Stimulated activated CD8-positive, alpha-beta memory T cell treated with anti-CD3 and anti-CD28 coated beads, Interleukin-12 subunit alpha, Interleukin-12 subunit beta, amount 100 ng/mL, for 1 hour (primary cell): Measurements from ENCODE around the gene CYBA.

ENCODE experiments used
- DNase-seq: peaks from one replicate; pipeline ENCODE4 v3.0.0-alpha.2; 2020; ENCODE audit warnings: low read depth

The CYBA gene

DNA sequence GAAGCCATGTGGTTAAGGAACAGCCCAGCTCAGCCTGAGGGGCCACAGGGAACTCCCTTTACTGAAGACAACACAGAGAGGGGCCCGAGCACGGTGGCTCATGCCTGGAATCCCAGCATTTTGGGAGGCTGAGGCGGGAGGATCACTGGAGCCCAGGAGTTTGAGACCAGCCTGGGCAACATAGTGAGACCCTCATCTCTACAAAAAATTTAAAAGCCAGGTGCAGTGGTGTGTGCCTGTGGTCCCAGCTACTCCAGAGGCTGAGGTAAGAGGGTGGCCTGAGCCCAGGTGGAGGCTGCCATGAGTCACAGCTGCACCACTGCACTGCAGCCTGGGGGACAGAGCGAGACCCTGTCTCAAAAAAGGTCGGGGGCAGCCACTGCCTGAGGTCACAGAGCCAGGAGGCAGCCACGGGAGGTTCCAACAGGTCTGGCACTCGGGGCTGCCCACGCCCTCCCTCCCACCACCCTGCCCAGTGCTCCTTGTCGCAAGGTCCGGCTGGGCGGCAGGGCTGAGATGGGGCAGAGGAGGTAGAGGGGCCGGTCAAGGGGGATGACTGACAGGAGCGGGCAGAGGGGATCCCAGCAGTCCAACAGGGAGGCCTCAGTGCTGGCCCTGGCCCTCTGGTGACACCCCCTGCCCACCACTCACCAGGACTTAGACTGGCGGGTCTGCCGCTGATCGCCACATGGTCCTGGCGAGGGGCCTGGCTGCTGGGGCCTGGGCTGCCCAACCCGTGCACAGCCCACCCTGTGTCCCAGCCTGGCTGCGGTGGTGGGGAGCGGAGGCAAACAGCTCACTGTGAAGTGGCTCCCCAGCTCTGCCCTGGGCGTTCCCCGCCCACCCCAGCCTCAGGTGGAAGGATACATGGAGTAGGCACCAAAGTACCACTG, 3.4 kb downstream of the CYBA start:
- DNase-seq, result no peak

- DNase-seq, result no peak
These were observed 4.4 kb downstream of the CYBA start for GRCh38 chr16:88646345-88647034.

- no peak for DNase-seq
These were observed 4.9 kb downstream of the CYBA start for GRCh38 chr16:88645941-88646340.

GRCh38 chr16:88645455-88645854, 5.4 kb downstream of the CYBA start:
- no peak for DNase-seq

DNA sequence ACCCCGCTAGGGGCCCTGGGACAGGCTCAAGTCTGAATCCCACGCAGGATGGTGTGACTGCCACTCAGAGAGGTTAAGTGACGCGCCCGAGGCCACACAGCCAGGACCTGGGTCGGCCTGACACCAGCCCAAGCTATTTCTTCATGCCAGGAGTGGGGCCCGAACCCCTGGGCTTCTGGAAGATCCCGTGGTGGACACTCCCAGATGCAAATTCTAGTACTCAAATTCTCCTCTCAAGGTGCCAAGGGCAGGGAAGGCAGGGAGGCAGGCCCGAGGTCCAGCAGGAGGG, 7.3 kb downstream of the CYBA start:
- no peak for DNase-seq

GRCh38 chr16:88642881-88643643, 7.8 kb downstream of the CYBA start:
- DNase-seq, result no peak

DNA sequence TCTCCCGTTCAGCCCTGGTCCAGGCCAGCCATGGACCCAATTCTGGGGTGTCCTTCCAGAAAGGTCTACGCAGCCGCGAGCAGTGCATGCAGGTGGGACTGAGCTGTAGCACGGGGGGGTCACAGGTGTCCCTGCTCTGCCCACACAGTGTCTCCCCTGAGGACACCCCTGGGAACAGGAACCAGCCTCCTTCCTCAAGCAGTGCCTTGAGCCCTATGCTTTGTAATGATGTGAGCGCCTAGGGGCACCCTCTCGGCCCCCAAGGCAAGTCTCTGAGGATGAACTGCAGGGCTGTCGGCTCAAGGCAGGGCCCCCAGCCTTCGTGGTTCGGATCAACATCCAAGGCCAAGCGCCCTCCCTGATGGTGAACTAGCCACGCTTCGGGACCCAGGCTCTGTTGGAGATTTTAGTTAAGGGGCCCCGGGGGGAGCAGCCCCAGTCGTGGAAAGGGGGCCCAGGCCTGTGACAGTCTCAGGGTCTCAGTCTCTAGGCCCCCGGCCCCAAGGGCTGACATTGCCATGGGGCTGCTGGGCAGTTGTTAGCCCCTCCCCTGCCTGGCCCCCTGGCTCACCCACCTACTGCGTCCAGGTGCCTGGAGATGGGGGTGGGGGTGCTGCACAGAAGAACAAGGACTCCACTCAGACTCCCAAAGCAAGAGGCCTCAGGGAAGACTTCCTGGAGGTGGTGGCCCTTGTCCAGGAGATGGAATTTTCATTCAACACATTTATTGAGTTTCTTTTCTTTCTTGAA, 10.2 kb downstream of the CYBA start:
- no peak for DNase-seq

DNA sequence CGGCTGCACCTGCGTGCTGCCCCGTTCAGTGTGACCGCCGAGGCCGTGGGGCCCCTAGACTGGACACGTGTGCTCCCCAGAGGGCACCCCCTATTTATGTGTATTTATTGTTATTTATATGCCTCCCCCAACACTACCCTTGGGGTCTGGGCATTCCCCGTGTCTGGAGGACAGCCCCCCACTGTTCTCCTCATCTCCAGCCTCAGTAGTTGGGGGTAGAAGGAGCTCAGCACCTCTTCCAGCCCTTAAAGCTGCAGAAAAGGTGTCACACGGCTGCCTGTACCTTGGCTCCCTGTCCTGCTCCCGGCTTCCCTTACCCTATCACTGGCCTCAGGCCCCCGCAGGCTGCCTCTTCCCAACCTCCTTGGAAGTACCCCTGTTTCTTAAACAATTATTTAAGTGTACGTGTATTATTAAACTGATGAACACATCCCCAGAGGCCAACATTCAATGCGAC, 10.8 kb downstream of the CYBA start:
- no peak for DNase-seq

- no peak for DNase-seq
These were observed 11.4 kb downstream of the CYBA start for GRCh38 chr16:88639231-88640038.

GRCh38 chr16:88638323-88639230, 12.3 kb downstream of the CYBA start, which contains the start of gene IL17C:
IL17C (plus strand) TSS chr16:88638572; CDS start chr16:88638642, 70 bp downstream.
- no peak for DNase-seq

DNA sequence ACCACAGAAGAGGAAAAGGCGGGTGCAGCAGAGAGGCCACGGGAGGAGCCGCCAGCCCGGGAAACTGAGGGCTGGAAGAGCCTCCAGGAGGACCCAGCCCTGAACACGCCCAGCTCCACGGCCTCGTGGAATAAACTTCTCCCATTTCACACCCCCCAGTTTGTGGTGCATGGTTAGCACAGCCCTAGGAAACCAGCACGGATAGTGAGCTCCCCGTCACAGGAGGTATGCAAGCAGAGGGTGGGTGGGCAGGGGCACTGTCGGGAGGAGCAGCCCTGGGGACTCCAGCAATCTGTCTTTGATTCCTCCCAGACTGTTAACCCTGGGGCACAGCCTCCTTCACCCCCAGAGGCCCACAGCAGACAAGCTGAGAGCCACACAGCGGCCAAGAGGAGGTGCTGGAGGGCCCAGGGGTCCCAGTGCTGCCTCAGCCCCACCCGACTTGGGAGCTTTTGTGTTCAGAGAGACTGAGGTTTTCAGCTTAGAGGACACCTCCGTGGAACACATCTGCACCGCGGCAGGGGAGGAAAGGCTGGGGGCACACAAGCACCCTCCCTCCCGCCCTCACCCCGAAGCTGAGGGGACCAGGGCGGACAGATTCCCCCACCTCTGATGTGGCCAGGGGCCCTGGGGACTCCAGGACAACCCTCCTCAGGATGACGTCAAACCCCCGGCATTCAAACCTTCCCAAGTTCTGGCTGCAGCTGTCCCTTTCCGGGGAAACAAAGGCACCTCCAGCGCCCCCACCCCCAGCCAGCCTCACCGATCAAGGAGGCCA, 14.2 kb downstream of the CYBA start:
- no peak for DNase-seq

- no peak for DNase-seq
These were observed 15.1 kb downstream of the CYBA start for GRCh38 chr16:88635671-88636319.

DNA sequence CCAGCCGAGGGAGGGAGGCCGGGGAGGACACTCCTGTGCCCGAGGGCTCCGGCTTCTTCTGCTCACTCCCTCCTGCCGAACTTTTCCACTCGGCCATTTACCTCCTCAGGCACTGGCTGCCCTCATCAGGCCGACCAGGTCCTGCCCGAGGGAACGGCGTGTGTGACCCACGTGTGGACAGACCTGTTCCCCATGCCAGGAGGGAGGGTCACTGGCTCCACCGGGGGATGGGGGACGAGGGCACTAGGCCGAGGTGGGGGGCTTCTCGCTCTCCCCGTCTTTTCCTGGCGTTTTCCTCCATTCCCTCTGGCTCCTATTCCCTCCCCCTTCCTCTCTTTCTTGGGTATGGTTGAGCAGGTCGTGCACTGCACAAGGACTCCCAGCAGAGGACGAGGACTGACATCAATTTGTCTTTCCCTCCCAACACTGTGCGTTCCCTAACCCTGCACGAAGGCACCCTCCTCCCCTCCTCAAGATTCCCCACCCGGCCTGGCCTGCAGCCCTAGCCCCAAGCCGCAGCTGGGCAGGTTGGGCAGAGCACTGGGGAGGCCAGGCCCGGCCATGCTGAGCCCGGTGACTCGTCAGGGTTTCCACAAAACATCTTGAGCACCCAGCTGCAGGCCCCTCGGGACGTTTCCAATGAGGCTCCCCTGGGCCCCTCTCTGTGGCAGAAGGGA, 15.7 kb downstream of the CYBA start:
- DNase-seq, result no peak

DNA sequence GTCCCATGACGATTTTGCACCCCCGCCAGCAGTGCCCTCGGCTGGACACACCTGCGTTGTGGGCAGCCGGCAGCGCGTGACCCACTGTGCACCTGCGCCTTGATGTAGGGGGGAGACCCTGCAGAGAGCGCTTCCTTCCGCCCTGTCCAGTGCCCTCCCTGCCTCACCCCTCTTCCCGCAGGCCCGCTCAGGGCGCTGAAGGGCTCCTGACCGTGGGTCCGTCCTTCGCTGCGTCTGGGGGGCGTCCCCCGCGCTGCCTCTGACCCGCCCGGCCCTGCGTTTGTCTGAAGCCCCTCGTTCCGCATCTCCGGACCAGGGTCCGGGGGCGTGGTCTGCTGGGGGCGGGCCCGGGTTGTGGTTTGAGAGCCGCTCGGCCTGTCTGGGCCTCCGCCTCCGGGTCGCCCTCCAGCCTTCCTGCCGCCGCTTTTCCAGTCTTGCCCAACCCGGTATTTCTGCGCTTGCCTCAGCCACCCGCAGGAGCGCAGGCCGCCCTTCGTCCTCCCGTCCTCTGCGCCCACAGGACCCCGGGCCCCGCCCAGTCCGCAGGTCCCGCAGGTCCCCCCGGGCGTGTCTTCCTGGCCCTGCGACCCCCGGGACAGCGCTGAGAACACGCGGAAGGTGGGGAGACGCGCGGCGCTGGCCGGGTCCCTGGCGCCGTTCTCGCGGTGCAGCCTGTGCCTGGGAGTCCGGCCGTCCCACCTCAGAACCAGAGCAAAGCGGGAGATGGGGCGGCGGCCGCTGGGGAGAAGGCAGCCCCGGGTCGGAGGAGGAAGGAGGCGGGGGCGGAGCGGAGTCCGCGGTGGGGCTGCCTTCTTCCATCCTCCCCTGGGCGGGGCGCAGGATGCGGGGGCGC, 16.5 kb downstream of the CYBA start:
- DNase-seq, result peak; percentile 39

DNA sequence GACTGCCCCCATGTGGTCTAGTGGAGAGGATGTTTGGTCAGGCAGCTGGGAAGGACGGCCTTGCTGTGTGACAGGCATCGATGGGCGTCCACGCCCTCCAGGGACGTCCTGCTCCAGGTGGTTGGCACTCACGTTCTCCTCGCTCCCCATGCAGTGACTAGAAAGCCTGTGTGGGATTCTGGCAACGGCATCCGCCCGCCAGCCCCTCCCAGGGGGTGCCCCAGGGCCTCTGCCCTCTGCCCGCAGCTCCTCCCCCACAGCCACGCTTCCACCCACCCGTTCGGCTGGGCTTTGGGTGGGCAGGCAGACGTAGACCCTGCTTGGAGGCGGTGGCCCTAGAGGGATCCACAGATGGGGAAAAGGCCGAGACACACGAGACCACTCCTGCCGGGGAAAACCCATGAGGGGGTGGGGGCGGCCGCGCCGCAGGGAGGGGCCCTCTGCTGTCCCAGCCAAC, 17.1 kb downstream of the CYBA start:
- no peak for DNase-seq

- DNase-seq, result no peak
These were observed 18.3 kb downstream of the CYBA start for GRCh38 chr16:88632587-88632930.

GRCh38 chr16:88631920-88632586, 18.8 kb downstream of the CYBA start:
- DNase-seq, result no peak
